SK-N-SH (cell line): ENCODE measurements around the gene ATP2A2. TPM values are rescaled to one million over a fixed set of nuclear protein-coding genes. Genes with fewer than 3 reads are reported as not detected.

Source experiments
- CTCF ChIA-PET: fragments of 300-600, 350-600 bp; formaldehyde crosslinking; extraction: SDS; loops from one replicate; lab custom pipeline; 2021; lab: Yijun Ruan, JAX
- POLR2A ChIA-PET: fragments of 350-600 bp; sonication (Branson Sonifier 250); formaldehyde crosslinking; extraction: SDS; loops from one replicate; lab custom pipeline; 2020; ENCODE audit warnings: antibody characterized with exemption, inconsistent platforms; lab: Yijun Ruan, JAX
- DNase-seq: peaks from one replicate; pipeline ENCODE4 v3.0.0; 2012
- H2AFZ ChIP-seq: fragments of 200-600 bp; sonication (generic); 2 replicates; pipeline ENCODE4 v1.8.1; 2016; ENCODE audit warnings: antibody characterized with exemption, mild to moderate bottlenecking, low read depth
- H3F3A ChIP-seq: fragments of 200-600 bp; sonication (generic); replicated peaks from 2 replicates; pipeline ENCODE3; 2016; ENCODE audit warnings: antibody characterized with exemption, mild to moderate bottlenecking; ENCODE audit not compliant: insufficient read depth
- H3K27ac ChIP-seq, 2 experiments: fragments of 200-500 bp in 1 of 2; fragments of 200-600 bp in 1 of 2; sonication (Bioruptor generic) in 1 of 2; sonication (generic), shearing (Covaris generic) in 1 of 2; 2 replicates each; pipeline versions ENCODE4 v1.5.1 to v1.6.1; 2014 to 2016; ENCODE audit warnings: low read depth in 2 of 2, inconsistent platforms in 1 of 2, low read length in 1 of 2, mild to moderate bottlenecking in 1 of 2, mixed read lengths in 1 of 2
- H3K27me3 ChIP-seq: fragments of 200-600 bp; sonication (generic), shearing (Covaris generic); 2 replicates; pipeline ENCODE4 v1.6.1; 2016; ENCODE audit warnings: mixed run types; ENCODE audit not compliant: insufficient read depth
- H3K36me3 ChIP-seq, 2 experiments: fragments of 200-500 bp in 1 of 2; fragments of 200-600 bp in 1 of 2; sonication (Bioruptor generic) in 1 of 2; sonication (generic) in 1 of 2; replicated peaks in 1 of 2; 2 replicates each; pipeline versions ENCODE3 to v1.5.1; 2014 to 2016; ENCODE audit warnings: low read length in 1 of 2, mild to moderate bottlenecking in 1 of 2; ENCODE audit not compliant: insufficient read depth in 2 of 2, control insufficient read depth in 1 of 2
- H3K4me1 ChIP-seq, 2 experiments: fragments of 200-500 bp in 1 of 2; fragments of 200-600 bp in 1 of 2; sonication (Bioruptor generic) in 1 of 2; sonication (generic), shearing (Covaris generic) in 1 of 2; 2 replicates each; pipeline versions ENCODE4 v1.5.1 to v1.6.1; 2014 to 2016; ENCODE audit warnings: low read depth in 1 of 2, low read length in 1 of 2, mixed run types in 1 of 2; ENCODE audit not compliant: insufficient read depth in 2 of 2, control insufficient read depth in 1 of 2
- H3K4me2 ChIP-seq: fragments of 200-600 bp; sonication (generic), shearing (Covaris generic); 2 replicates; pipeline ENCODE4 v1.6.1; 2017; ENCODE audit warnings: mixed run types
- H3K4me3 ChIP-seq, 2 experiments: fragments of 200-500 bp in 1 of 2; fragments of 200-600 bp in 1 of 2; sonication (Bioruptor generic) in 1 of 2; sonication (generic), shearing (Covaris generic) in 1 of 2; 2 replicates each; pipeline versions ENCODE4 v1.5.1 to v1.8.1; 2014 to 2016; ENCODE audit warnings: low read depth in 2 of 2, inconsistent platforms in 1 of 2, low read length in 1 of 2, mild to moderate bottlenecking in 1 of 2, mixed read lengths in 1 of 2, moderate library complexity in 1 of 2
- H3K79me2 ChIP-seq: fragments of 200-600 bp; sonication (generic); 2 replicates; pipeline ENCODE4 v1.8.1; 2017; ENCODE audit warnings: mild to moderate bottlenecking; ENCODE audit not compliant: insufficient read depth
- H3K9ac ChIP-seq: fragments of 200-600 bp; sonication (generic); 2 replicates; pipeline ENCODE4 v1.6.1; 2017; ENCODE audit warnings: mixed run types
- H3K9me2 ChIP-seq: fragments of 200-600 bp; sonication (generic); 2 replicates; pipeline ENCODE4 v1.6.1; 2017; ENCODE audit warnings: mixed run types
- H3K9me3 ChIP-seq: fragments of 200-600 bp; sonication (generic); 2 replicates; pipeline ENCODE4 v1.6.1; 2017; ENCODE audit warnings: mixed run types, mild to moderate bottlenecking, moderate library complexity
- H4K20me1 ChIP-seq: fragments of 200-600 bp; sonication (generic); 2 replicates; pipeline ENCODE4 v1.6.1; 2017; ENCODE audit warnings: mild to moderate bottlenecking, mixed run types; ENCODE audit not compliant: insufficient read depth
- CHD2 ChIP-seq: fragments of 150-350 bp; IDR thresholded peaks from 2 replicates; pipeline ENCODE4 v1.6.1; 2018; ENCODE audit warnings: low read length; ENCODE audit not compliant: partially characterized antibody
- CTCF ChIP-seq: fragments of 200-600 bp; sonication (generic); IDR thresholded peaks from 2 replicates; pipeline ENCODE4 v1.6.1; 2017; ENCODE audit warnings: antibody characterized with exemption, mild to moderate bottlenecking, moderate library complexity
- EP300 ChIP-seq, 2 experiments: IDR thresholded peaks; 2 replicates each; pipeline versions ENCODE4 v1.4.0 to v1.6.1; 2012; ENCODE audit warnings: borderline replicate concordance in 1 of 2, low read depth in 1 of 2, low read length in 1 of 2
- EZH2phosphoT487 ChIP-seq: fragments of 200-600 bp; sonication (generic); IDR thresholded peaks from 2 replicates; pipeline ENCODE4 v1.6.1; 2017; ENCODE audit warnings: low read depth, mixed run types, mild to moderate bottlenecking, antibody characterized with exemption, moderate library complexity, borderline replicate concordance
- FOSL2 ChIP-seq: IDR thresholded peaks from 2 replicates; pipeline ENCODE4 v1.4.0; 2012; ENCODE audit warnings: low read depth, mild to moderate bottlenecking, moderate library complexity, borderline replicate concordance
- FOXM1 ChIP-seq: IDR thresholded peaks from 2 replicates; pipeline ENCODE4 v1.4.0; 2012; ENCODE audit warnings: low read depth, mild to moderate bottlenecking
- GABPA ChIP-seq: IDR thresholded peaks from 2 replicates; pipeline ENCODE4 v1.4.0; 2012; ENCODE audit warnings: low read depth, mild to moderate bottlenecking
- IRF3 ChIP-seq: fragments of 150-350 bp; IDR thresholded peaks from 2 replicates; pipeline ENCODE4 v1.6.1; 2016; ENCODE audit warnings: mild to moderate bottlenecking, low read depth, low read length
- JUND ChIP-seq: IDR thresholded peaks from 2 replicates; pipeline ENCODE4 v1.4.0; 2012
- MEF2A ChIP-seq: IDR thresholded peaks from 2 replicates; pipeline ENCODE4 v1.4.0; 2012; ENCODE audit warnings: low read depth, borderline replicate concordance
- NFIC ChIP-seq: IDR thresholded peaks from 2 replicates; pipeline ENCODE4 v1.4.0; 2012; ENCODE audit warnings: borderline replicate concordance
- NRF1 ChIP-seq: IDR thresholded peaks from 2 replicates; pipeline ENCODE4 v1.6.1; 2012; ENCODE audit warnings: low read depth, mild to moderate bottlenecking, low read length
- PBX3 ChIP-seq: IDR thresholded peaks from 2 replicates; pipeline ENCODE4; 2012
- RAD21 ChIP-seq: IDR thresholded peaks from 2 replicates; pipeline ENCODE4 v1.6.1; 2012; ENCODE audit warnings: mild to moderate bottlenecking, low read length
- RFX5 ChIP-seq: IDR thresholded peaks from 2 replicates; pipeline ENCODE4 v1.6.1; 2012; ENCODE audit warnings: mild to moderate bottlenecking, improper control_type of control experiment, low read length
- RXRA ChIP-seq: IDR thresholded peaks from 2 replicates; pipeline ENCODE4 v1.4.0; 2012; ENCODE audit warnings: low read depth, mild to moderate bottlenecking, borderline replicate concordance
- SIN3A ChIP-seq: IDR thresholded peaks from 2 replicates; pipeline ENCODE4 v1.6.1; 2012; ENCODE audit warnings: low read depth, mild to moderate bottlenecking, low read length, moderate library complexity, borderline replicate concordance
- SMC3 ChIP-seq: IDR thresholded peaks from 2 replicates; pipeline ENCODE4 v1.6.1; 2012; ENCODE audit warnings: low read depth, low read length, improper control_type of control experiment
- TAF1 ChIP-seq: IDR thresholded peaks from 2 replicates; pipeline ENCODE4 v1.6.1; 2012; ENCODE audit warnings: low read depth, mild to moderate bottlenecking, low read length, moderate library complexity, borderline replicate concordance
- TEAD4 ChIP-seq: IDR thresholded peaks from 2 replicates; pipeline ENCODE4 v1.4.0; 2012; ENCODE audit warnings: mild to moderate bottlenecking, borderline replicate concordance; ENCODE audit not compliant: insufficient read depth
- USF2 ChIP-seq: fragments of 150-350 bp; IDR thresholded peaks from 2 replicates; pipeline ENCODE4 v1.6.1; 2017; ENCODE audit warnings: antibody characterized with exemption, low read length, low read depth, borderline replicate concordance
- YY1 ChIP-seq: IDR thresholded peaks from 2 replicates; pipeline ENCODE4 v1.4.0; 2012; ENCODE audit warnings: low read depth, mild to moderate bottlenecking
- WGBS: methylation state at CpG from one replicate; pipeline ENCODE4 v1.1.6; 2017; ENCODE audit warnings: low lambda C conversion rate; 5-methylcytosine and 5-hydroxymethylcytosine counted together
- polyA plus RNA-seq, 3 experiments: library from polyadenylated mRNA; depleted of rRNA; stranded (reverse); fragments of >200 nt; gene quantifications; 2 replicates each; pipeline ENCODE4 v1.2.3, GENCODE V29; 2012

ATP2A2 gene
- polyA plus RNA-seq, 1 of the 3 experiments (the other 2 are of a cell fraction), result 120 TPM

- TF ChIP-seq EP300 (IDR thresholded peaks at IDR 0.05; ENCODE audit: borderline replicate concordance in 1 of 2, low read depth in 1 of 2, low read length in 1 of 2), result peak; percentile 20 to 33; a peak in 2 of 4 replicates
- no peak for TF ChIP-seq CHD2
- TF ChIP-seq NRF1, result no peak
- TF ChIP-seq USF2, result no peak
- no peak for TF ChIP-seq CTCF
- TF ChIP-seq FOXM1, result no peak
- TF ChIP-seq RXRA, result no peak
- no peak for TF ChIP-seq PBX3
- TF ChIP-seq RFX5, result no peak
- TF ChIP-seq RAD21, result no peak; the same call in 1 of the 2 replicates
- no peak for TF ChIP-seq TAF1
Observed at GRCh38 chr12:110266980-110267620, 13.9 kb upstream of the ATP2A2 start (continued).

- POLR2A ChIA-PET, result interaction anchor here (0.6 to 1.9 kb wide), 3 partner anchors 10 to 16 kb away, joined by 3 to 18 read pairs (median 3); partner anchors contain the start of gene ATP2A2
- peaks cover 27% of the 10 kb centered on the region for H3F3A ChIP-seq
- peak overlapping the region; percentile 73 to 92 for H3K27ac ChIP-seq
- H3K9me2 ChIP-seq, result no peaks in the 10 kb centered on the region
- H3K27me3 ChIP-seq, result no peaks in the 10 kb centered on the region
- peak overlapping the region; percentile 63; the same call in 1 of the 2 replicates for H3K9ac ChIP-seq
- H3K9me3 ChIP-seq, result no peaks in the 10 kb centered on the region
- H3K4me1 ChIP-seq, result peaks cover 26 to 49% of the 10 kb centered on the region in 2 experiments
- peak overlapping the region; percentile 59 for H2AFZ ChIP-seq
- no peak for DNase-seq
- WGBS, result 21% methylated on average over 8 of the region's 8 CpGs
- no peaks in the 10 kb centered on the region for H4K20me1 ChIP-seq
- H3K36me3 ChIP-seq, result no peaks in the 10 kb centered on the region
- H3K4me2 ChIP-seq, result peak overlapping the region; percentile 82
- no peak overlapping the region; a peak in 1 of 4 replicates for H3K4me3 ChIP-seq
- CTCF ChIA-PET, result interaction anchor here (1.4 kb wide), 1 partner anchor 11 kb away, joined by 12 read pairs; the partner anchor contains the start of gene ATP2A2
- H3K79me2 ChIP-seq, result no peaks in the 10 kb centered on the region
- TF ChIP-seq MEF2A (peak; percentile 27; the same call in 1 of the 2 replicates), SMC3 (no peak), EZH2phosphoT487 (no peak), NFIC (peak; percentile 76), CHD2 (peak; percentile 1), RFX5 (no peak), TEAD4 (peak; percentile 85; the same call in 1 of the 2 replicates), YY1 (no peak), FOXM1 (no peak), GABPA (no peak), IRF3 (no peak), USF2 (no peak), SIN3A (0 out of 2 replicates have a peak, but pooled peaks have one; percentile 32), PBX3 (peak; percentile 16; the same call in 1 of the 2 replicates), JUND (peak; percentile 85), FOSL2 (peak; percentile 81)
Observed at GRCh38 chr12:110269622-110270124, 11.4 kb upstream of the ATP2A2 start.
